Activated naive CD4-positive, alpha-beta T cell treated with anti-CD3 and anti-CD28 coated beads, Interleukin-2, amount 50 U/mL, for 16 hours (primary cell): ENCODE results near the gene HCRT.
"Not testable (repeated sequence)": the region's sequence is repeated elsewhere in the genome, so short reads cannot be mapped to it uniquely, and the experiment has no call there.

Experiments
- DNase-seq: peaks from one replicate; pipeline ENCODE4 v3.0.0-alpha.2; 2020

HCRT gene

GRCh38 chr17:42184713-42185620 lies at the start of gene HCRT:
HCRT (minus strand) TSS chr17:42185452; CDS start chr17:42185365, 87 bp downstream.
- no peak for DNase-seq

DNA sequence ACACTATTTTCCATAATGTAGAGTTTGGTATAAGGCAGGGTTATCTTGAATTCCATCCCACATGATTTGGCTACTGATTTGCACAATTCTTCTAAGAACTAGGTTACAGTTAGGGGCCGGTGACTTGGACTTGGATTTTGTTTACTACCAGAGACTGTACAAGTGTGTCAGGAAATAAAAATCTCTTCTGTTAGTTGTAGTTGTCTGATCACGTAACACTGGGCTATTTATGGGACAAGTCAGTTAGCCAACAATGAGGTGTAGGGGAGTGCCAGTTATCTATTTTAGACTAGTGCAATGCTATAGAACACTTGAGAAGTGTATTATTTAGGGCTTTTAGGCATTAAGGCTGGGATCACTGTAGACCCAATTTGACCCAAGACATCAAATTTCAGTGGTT lies 48.7 kb upstream of the HCRT start:
- no peak for DNase-seq

DNA sequence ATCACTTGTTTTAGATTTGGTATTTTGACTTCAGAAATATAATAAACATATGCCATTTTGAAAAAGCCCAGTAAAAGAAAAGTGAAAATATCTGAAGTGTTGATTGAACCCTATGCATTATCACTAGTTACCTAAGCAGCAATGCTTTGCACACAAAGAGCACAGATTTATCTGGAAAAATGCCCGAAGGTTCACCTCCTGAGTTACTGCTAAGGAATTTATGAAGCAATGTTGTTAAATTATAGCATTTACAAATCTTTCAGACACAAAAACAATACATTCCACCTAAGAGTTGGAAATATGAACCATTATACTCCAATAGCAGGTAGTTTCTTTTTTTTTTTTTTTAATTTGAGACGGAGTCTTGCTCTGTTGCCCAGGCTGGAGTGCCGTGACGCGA lies 47.9 kb upstream of the HCRT start:
- no peak for DNase-seq

DNA sequence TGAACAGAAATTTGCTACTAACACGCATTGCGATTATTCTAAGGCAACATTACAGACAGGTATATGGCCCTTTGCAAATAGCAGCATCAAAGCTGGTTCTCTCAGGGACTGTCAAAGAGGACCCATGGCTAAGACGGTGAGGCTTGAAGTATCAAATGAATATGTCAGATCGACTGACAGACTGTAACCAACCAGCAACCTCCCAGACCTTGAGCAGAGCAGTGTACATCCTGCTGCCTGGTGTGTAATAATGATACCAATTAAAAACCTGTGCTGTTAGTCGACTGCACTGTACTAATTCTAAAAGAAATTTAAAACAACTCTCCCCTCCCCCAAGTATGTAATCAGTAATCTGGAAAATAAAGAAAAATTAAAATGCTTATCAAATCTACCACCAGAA lies 45.0 kb upstream of the HCRT start:
- no peak for DNase-seq

GRCh38 chr17:42227849-42228700 lies 42.8 kb upstream of the HCRT start:
- DNase-seq, result no peak

DNA sequence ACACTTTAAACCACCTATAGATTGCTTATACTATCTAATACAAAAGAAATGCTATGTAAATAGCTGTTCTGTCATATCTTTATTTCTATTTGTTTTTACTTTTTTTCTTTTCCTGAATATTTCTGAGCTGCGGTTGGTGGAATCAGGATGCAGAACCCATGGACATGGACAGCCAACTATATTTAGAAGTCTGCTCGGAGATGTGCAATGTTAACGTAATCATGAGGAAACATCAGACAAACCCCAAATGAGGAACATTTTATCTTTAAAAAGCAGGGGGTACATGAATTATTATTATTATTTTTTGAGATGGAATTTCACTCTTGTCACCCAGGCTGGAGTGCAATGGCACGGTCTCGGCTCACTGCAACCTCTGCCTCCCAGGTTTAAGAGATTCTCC lies 40.4 kb upstream of the HCRT start:
- DNase-seq, result no peak

DNA sequence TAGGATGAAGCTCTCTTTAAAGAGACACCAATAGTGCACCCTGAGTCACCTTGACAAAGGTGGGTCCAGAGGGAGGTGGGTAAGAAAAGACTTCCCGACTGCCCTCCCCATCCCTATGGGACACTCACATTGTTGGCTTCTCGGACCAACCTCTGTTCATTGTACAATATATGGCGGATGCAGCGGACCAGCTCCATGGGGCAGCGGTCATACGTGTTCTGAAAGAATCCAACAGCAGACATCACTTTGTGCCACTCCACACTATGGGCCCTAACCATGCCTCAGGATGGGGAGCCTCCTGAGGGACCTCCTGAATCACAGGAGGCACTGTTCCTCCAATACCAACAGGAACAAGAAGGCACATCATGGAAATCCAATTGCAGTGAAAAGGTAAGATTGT lies 39.4 kb upstream of the HCRT start:
- DNase-seq, result no peak

GRCh38 chr17:42221886-42222745 lies 36.9 kb upstream of the HCRT start:
- peak; percentile 58 for DNase-seq

DNA sequence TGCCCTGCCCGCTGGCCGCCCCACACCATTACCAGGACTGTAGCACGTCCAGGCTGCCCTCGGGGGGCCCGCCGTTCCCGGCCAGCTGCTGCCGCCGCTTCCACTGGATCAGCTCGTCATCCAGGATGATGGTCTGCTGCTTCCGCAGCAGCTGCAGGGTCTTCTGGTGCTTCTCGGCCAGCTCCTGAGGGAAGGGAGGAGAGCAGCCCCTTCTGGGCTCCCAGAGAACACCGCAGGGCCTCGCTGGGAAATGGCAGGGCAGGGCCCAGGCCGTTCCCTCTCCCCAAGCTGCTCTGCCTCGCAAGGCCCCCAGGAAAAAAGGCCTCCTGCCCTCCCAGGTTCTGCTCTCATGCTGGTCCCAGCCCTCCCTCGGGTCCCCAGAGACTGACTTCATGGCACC lies 34.0 kb upstream of the HCRT start:
- not testable (repeated sequence) for DNase-seq

DNA sequence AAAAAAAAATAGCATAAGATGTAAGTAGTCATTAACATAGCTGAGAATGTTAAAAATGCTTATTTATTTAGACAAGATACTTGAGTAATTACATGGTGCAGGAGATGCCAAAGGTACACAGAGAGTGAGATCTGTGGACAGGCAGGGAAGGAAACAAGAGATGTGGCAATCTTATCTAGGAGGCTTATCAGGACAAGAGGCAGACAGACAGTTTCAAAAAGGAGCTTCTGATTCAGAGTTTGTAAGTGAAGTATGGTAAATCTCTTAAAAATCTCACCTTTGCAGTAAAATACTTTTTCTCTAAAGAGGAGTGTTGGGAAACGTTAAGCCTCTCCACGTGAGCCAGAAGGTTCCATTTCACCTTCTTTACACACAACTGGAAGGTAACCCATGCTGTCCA lies 28.9 kb upstream of the HCRT start:
- DNase-seq, result no peak

- DNase-seq, result no peak
Observed at GRCh38 chr17:42212382-42212781, 27.1 kb upstream of the HCRT start.

DNA sequence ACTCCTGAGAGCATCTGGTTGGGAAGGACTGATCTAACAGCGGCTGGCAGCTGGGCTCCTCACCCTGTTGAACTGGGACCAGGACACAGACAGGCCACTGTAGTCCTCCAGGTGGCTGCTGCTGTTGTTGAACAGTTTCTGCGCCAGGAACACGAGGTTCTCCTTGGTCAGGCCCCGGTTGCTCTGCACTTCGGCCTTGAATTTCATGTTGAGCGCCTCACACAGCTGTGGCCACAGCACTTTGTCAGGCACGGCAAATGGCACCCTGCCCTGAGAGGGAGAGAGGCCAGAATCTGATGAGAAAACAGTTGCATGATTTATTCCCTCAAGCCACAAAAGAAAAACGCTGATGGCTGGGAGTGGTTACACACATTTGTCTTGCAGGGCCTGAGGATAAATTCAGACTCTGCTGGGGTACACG lies 26.7 kb upstream of the HCRT start:
- not testable (repeated sequence) for DNase-seq

- no peak for DNase-seq
Observed at GRCh38 chr17:42210046-42210445, 24.8 kb upstream of the HCRT start.

DNA sequence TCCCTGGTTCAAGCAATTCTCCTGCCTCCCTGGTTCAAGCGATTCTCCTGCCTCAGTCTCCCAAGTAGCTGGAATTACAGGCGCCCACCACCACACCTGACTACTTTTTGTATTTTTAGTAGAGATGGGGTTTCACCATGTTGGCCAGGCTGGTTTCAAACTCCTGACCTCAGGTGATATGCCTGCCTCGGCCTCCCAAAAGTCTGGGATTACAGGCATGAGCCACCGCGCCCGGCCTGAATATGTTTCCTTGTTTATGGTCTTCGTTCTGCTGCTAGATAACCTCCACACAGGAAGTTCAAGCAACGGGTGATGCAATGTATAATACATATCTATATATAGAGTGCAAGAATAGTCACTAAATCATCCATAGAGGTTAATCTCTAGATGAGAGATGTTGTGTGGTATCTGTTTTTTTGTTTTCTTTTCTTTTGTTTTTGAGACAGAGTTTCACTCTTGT lies 20.9 kb upstream of the HCRT start:
- DNase-seq, result not testable (repeated sequence)

DNA sequence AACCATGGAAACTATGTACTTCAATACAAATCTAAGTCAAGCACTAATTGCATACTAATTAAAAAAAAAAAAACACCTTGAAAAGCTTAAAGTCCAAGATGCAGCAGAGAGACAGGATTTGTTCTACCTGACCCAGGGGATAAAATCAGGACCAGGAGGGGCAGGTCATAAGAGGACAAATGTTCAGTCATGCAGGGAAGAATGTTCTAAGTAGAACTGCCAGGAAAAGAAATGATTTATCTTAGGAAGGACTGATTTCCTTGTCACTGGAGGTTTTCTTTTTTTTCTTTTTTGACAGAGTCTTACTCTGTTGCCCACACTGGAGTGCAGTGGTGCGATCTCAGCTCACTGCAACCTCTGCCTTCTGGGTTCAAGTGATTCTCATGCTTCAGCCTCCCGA lies 18.1 kb upstream of the HCRT start:
- no peak for DNase-seq

DNA sequence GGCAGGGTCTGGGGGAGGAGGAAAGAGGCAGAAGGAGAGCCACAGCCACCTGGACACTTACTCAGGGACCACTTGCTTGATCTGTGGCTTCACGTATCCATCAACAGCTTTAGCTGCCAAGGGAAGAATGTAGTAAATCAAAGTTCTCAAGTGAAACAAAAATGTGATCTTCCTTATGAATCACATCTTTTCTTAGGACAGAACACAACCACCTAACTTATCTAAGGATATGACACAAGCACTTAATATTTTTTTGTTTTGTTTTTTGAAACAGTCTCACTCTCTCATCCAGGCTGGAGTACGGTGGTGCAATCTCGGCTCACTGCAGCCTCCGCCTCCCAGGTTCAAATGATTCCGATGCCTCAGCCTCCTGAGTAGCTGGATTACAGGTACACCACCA lies 17.4 kb upstream of the HCRT start:
- no peak for DNase-seq

- no peak for DNase-seq
Observed at GRCh38 chr17:42202159-42202558, 16.9 kb upstream of the HCRT start.

- DNase-seq, result no peak
Observed at GRCh38 chr17:42201458-42201772, 16.2 kb upstream of the HCRT start.

DNA sequence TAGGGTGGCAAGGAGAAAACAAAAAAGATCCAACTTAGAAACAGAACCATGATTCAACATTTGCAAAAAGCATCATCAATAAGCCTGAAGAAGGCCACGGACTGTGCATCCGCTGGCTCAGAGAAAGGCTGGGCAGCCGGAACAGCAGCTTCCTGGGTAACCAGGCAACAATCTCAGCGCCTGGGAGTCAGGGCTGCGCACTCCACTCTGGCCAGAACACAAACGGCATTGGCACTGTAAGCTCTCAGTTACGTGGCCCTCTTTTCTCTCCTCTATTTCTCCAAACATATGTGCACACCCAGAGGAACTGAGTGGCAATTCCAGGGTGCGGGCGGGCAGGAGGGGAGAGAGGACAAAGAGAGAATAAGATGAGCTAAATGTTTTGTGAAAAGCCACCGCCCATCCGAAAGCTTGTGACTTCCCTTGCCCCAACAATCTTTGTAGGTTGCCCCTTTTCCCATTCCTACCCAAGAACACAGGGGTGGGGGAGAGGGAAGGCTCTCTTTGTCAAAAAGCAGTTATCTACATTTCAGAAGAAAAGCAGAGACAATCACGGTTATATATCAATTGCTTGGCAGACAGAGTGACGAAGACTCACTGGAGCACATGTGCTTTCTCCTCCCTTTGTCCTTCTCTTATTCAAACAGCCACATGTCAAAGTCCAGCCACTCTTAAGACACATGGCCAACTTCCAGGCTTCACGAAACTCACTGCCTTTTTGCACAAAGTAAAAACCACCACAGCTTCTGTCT lies 15.6 kb upstream of the HCRT start:
- DNase-seq, result no peak

- DNase-seq, result no peak
Observed at GRCh38 chr17:42199416-42200011, 14.3 kb upstream of the HCRT start.

DNA sequence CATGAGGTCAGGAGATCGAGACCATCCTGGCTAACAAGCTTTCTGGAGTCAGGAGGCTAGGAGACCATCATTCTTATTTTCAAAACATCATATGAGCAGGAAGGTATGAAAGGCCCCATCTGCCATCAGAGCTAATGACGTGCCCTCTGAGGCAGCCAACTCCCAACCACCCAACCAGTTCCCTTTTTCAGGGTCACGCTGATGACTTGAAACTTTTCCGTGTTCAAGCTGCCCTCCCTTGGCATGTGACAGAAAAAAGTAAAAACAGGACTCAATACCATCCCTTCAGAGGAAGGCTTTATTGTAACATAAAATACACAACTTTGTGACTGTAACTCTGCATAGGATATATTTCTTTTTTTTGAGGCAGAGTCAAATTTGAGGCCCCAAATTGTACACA lies 13.6 kb upstream of the HCRT start:
- DNase-seq, result no peak
